K562 (cell line): ENCODE measurements around the gene TLN1. TPM values are rescaled to one million over a fixed set of nuclear protein-coding genes. Genes with fewer than 3 reads are reported as not detected.
A peak's percentile ranks its signal among the peaks of the same experiment; 100 is the strongest.

ENCODE experiments used
- CREB3L1 ChIP-seq: fragments of 450-650 bp; IDR thresholded peaks from 2 replicates; pipeline ENCODE4 v1.6.1; 2014; ENCODE audit warnings: low read depth, mild to moderate bottlenecking, moderate library complexity, borderline replicate concordance
- ESRRB ChIP-seq: fragments of 250-450 bp; sonication (Bioruptor Pico); IDR thresholded peaks from 2 replicates; pipeline ENCODE4 v1.5.0; 2020; ENCODE audit warnings: mild to moderate bottlenecking, moderate library complexity, borderline replicate concordance
- FOSL1 ChIP-seq: fragments of 200-800 bp; sonication (Bioruptor generic); conservative IDR thresholded peaks from 2 replicates; pipeline ENCODE4 v1.6.1; 2016; ENCODE audit warnings: missing genetic modification characterization, missing compliant biosample characterization
- HDAC8 ChIP-seq: fragments of 450-650 bp; IDR thresholded peaks from 2 replicates; pipeline ENCODE4 v1.6.1; 2016; ENCODE audit warnings: mild to moderate bottlenecking, missing genetic modification characterization, moderate library complexity, missing compliant biosample characterization
- XRCC3 ChIP-seq: fragments of 450-650 bp; IDR thresholded peaks from 2 replicates; pipeline ENCODE4 v1.6.1; 2017; ENCODE audit warnings: mild to moderate bottlenecking, moderate library complexity
- ZBTB11 ChIP-seq, 3 experiments: fragments of 200-800 bp in 1 of 3; fragments of 250-450 bp in 1 of 3; fragments of 450-650 bp in 1 of 3; sonication (Bioruptor Pico) in 1 of 3; sonication (Bioruptor generic) in 1 of 3; formaldehyde crosslinking in 1 of 3; IDR thresholded peaks; 2 replicates each; pipeline versions ENCODE4 v1.6.1 to v1.8.0; 2016 to 2022; ENCODE audit warnings: mild to moderate bottlenecking in 2 of 3, missing genetic modification characterization in 2 of 3, missing compliant biosample characterization in 1 of 3, moderate library complexity in 1 of 3
- ZC3H8 ChIP-seq: fragments of 450-650 bp; IDR thresholded peaks from 2 replicates; pipeline ENCODE4 v1.6.1; 2017
- ZNF384 ChIP-seq: IDR thresholded peaks from 2 replicates; pipeline ENCODE4 v1.6.1; 2012; ENCODE audit warnings: low read depth, low read length, improper control_type of control experiment
- polyA plus RNA-seq, 8 experiments: library from polyadenylated mRNA; depleted of rRNA in 4 of 8; stranded (reverse) in 5 of 8; unstranded in 3 of 8; fragments of >200 nt; fragmentation: Nextera tagmentation in 2 of 8; fragmentation: Illumina TruSeq in 1 of 8; extraction: Ambion mirVana in 2 of 8; extraction: Trizol in 1 of 8; gene quantifications; 2 replicates each; pipeline versions ENCODE4 v1.2.1 to v1.2.3, GENCODE V29; 2011 to 2014; ENCODE audit warnings: inconsistent platforms in 1 of 8, missing spikeins in 1 of 8
- total RNA-seq, 7 experiments: library from RNA; depleted of rRNA in 6 of 7; stranded (reverse); fragments of >200 nt in 6 of 7; fragmentation: Illumina TruSeq in 2 of 7; extraction: Trizol in 2 of 7; gene quantifications; 2 replicates each; pipeline versions ENCODE4 v1.2.1 to v1.2.3, GENCODE V29; 2011 to 2021; ENCODE audit warnings: low replicate concordance in 1 of 7
- TF ChIP-seq, protein P1 (sequence below): sonication (generic); formaldehyde crosslinking; IDR thresholded peaks from 2 replicates; pipeline ENCODE4 v1.8.1; 2023; ENCODE audit warnings: mild to moderate bottlenecking, missing genetic modification reagents, moderate library complexity
- TF ChIP-seq, protein P2 (sequence below), 2 experiments: fragments of 450-650 bp; IDR thresholded peaks; 2 replicates each; pipeline ENCODE4 v1.6.1; 2018; ENCODE audit warnings: mild to moderate bottlenecking in 2 of 2, low read depth in 1 of 2; ENCODE audit not compliant: partially characterized antibody in 2 of 2

The TLN1 gene
- total and polyA plus RNA-seq, 9 of the 15 experiments (the other 6 are each of a cell fraction or from before 2014, with no cell fraction given): 3.6 to 240 (median 54.8) TPM

DNA sequence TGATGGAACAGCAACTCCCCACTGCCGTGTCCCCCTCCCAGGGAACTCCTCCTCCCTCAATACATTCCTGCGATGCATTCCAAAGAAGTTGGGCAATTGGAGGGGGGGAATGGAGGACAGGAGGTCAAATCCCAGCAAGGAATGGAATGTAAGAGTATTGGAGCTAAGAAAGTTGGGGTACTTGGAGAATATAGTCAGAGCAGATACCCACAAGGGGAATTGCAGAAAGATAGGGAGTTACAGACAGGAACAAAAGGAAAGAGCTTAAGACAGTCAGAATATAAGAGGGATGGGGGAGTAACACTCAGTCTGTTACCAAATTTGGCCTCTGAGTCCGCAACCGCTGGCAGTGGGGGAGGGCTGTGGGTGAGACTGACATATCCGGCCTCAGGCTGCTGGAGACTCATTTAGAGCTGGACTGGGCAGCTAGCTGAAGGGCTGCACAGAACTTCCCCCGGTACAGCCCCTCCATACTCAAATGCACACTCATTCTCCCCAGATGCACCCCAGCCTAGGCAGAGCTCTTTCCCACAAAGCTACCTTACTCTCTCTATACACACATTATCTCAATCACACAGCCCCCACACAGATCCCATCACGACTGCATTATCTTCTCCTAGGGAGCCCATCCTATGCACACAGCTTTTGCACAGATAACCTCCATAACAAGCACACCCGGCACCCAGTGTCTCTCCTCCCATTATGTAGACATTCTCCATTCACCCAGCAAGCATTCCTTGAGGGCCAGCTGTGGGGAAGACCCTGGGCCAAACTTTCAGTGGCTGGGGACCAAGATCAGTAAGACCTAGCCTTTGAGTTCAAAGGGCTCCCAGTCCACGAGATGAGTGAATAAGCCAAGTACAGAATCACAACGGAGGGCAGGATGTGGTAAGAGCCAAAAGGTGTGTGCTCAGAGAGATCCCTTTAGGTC is 3.7 kb downstream of the TLN1 start (continued):
- TF ChIP-seq, protein P1, sequence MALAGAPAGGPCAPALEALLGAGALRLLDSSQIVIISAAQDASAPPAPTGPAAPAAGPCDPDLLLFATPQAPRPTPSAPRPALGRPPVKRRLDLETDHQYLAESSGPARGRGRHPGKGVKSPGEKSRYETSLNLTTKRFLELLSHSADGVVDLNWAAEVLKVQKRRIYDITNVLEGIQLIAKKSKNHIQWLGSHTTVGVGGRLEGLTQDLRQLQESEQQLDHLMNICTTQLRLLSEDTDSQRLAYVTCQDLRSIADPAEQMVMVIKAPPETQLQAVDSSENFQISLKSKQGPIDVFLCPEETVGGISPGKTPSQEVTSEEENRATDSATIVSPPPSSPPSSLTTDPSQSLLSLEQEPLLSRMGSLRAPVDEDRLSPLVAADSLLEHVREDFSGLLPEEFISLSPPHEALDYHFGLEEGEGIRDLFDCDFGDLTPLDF: no peak
- TF ChIP-seq XRCC3 (no peak), ZBTB11 (CRISPR knock-in tag; IDR thresholded peaks at IDR 0.05) (peak in 1 of 3 experiments; percentile 49; a peak in 1 of 6 replicates), CREB3L1 (no peak), ZC3H8 (no peak), FOSL1 (tag) (no peak; the same call in 1 of the 2 replicates), HDAC8 (tag) (no peak), ZNF384 (no peak), ESRRB (CRISPR knock-in tag) (no peak)
- TF ChIP-seq, protein P2, sequence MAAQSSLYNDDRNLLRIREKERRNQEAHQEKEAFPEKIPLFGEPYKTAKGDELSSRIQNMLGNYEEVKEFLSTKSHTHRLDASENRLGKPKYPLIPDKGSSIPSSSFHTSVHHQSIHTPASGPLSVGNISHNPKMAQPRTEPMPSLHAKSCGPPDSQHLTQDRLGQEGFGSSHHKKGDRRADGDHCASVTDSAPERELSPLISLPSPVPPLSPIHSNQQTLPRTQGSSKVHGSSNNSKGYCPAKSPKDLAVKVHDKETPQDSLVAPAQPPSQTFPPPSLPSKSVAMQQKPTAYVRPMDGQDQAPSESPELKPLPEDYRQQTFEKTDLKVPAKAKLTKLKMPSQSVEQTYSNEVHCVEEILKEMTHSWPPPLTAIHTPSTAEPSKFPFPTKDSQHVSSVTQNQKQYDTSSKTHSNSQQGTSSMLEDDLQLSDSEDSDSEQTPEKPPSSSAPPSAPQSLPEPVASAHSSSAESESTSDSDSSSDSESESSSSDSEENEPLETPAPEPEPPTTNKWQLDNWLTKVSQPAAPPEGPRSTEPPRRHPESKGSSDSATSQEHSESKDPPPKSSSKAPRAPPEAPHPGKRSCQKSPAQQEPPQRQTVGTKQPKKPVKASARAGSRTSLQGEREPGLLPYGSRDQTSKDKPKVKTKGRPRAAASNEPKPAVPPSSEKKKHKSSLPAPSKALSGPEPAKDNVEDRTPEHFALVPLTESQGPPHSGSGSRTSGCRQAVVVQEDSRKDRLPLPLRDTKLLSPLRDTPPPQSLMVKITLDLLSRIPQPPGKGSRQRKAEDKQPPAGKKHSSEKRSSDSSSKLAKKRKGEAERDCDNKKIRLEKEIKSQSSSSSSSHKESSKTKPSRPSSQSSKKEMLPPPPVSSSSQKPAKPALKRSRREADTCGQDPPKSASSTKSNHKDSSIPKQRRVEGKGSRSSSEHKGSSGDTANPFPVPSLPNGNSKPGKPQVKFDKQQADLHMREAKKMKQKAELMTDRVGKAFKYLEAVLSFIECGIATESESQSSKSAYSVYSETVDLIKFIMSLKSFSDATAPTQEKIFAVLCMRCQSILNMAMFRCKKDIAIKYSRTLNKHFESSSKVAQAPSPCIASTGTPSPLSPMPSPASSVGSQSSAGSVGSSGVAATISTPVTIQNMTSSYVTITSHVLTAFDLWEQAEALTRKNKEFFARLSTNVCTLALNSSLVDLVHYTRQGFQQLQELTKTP (IDR thresholded peaks at IDR 0.05; ENCODE audit: low read depth in 1 of 2, partially characterized antibody in 2 of 2): peak in 1 of 2 experiments; percentile 90
